HG03457 (cell line): ENCODE results near the gene NRSN2.

Source experiments
- ATAC-seq: cut with Tn5 transposase; IDR thresholded peaks from one replicate; pipeline ENCODE4 v1.9.1; 2021; ENCODE audit warnings: moderate number of reproducible peaks; ENCODE audit not compliant: unreplicated experiment

The NRSN2 gene

DNA sequence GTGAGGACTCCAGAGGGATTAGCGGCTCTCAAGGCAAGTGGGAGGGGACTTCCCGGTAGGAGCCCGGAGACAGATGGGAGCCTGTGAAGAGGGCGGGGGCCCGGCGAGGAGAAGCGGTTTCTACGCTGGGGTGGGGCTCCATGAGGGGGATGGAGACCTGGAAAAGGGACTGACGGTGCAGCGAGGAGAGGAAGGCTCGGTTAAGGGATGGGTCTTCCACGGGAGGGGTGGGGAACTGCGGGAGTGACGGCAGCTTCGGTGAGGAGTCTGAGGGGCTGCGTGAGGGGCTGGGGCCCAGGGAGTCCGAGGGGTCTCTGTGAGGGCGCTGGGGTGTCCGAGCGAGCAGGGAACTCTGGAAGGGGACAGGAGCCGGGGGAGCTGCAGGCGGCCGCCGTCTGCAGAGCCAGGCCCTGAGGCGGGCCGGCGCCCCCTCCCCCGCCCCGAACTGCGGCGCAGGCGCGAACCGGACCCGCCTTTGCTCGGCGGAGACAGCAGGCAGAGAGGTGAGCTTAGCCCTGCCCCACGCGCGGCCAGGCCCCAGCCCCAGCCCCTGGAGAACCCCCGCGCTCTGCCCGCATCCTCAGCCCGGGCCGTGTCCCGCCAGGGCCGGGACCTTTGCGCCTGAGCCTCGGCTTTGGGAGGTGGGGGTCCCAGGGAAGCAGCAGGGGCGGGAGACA is at the start of gene NRSN2:
Gene NRSN2, plus strand, starts transcription at position 472 of the 677 bp plus-strand sequence. CDS start 2,533 bp downstream, outside the sequence.
- no peak for ATAC-seq

DNA sequence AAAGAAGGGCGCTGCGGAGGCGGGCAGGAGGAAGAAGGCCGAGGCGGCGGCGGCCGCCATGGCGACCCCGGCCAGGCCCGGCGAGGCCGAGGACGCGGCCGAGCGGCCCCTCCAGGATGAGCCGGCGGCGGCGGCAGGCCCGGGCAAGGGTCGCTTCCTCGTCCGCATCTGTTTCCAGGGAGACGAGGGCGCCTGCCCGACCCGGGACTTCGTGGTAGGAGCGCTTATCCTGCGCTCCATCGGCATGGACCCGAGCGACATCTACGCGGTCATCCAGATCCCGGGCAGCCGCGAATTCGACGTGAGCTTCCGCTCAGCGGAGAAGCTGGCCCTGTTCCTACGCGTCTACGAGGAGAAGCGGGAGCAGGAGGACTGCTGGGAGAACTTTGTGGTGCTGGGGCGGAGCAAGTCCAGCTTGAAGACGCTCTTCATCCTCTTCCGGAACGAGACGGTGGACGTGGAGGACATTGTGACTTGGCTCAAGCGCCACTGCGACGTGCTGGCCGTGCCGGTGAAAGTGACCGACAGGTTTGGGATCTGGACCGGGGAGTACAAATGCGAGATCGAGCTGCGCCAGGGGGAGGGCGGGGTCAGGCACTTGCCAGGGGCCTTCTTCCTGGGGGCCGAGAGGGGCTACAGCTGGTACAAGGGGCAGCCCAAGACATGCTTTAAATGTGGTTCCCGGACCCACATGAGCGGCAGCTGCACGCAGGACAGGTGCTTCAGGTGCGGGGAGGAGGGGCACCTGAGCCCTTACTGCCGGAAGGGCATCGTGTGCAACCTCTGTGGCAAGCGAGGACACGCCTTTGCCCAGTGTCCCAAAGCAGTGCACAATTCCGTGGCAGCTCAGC is 48.8 kb upstream of the NRSN2 start:
- ATAC-seq = peak; percentile 14

DNA sequence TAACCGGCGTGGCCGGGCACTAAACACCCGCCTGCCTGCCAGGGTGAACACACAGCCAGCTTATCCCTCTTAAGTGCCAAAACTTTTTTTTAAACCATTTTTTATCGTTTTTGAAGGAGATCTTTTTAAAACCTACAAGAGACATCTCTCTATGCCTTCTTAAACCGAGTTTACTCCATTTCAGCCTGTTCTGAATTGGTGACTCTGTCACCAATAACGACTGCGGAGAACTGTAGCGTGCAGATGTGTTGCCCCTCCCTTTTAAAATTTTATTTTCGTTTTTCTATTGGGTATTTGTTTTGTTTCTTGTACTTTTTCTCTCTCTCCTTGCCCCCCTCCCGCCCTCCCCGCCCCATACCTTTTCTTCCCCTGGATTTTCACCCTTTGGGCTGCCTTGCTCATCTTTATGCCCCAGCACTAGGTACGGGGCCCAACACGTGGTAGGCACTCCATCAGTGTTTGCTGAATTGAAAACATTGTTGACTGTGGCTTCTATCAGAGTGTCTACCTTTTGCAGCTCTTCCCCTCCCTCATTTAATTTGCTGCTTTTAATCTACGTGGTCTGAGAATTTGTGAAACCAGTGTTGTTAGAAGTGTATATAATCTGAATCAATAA is 48.0 kb upstream of the NRSN2 start:
- ATAC-seq = no peak

DNA sequence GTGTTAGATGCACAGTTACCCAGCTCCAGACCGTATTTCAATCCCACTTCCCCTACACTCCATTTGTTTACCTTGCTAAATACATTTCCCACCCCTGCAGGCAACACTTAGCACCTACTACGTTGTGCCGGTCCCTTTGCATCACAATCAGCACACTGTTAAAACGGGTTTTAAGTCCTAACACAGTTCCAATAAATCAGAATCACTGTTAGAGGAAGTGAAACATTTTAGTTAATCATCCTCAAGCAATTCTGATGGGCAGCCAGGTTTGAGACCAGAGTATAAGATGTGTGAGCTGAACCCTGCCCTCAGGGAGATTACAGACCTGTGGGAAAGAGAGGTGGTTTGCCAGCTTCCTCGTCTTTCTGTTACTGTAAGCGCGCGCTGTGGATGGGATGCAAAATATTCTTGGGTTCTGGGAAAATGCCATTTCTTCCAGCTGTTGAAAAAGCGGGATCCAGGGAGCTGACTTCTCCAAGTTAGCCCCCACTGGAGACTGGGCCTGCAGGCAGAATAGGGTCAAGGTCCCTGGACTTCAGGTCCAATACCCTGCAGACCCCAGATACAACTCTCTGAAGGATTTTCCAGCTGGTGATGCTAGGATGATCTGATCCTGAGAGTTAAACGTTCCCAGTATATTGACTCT is 46.4 kb upstream of the NRSN2 start:
- no peak for ATAC-seq

DNA sequence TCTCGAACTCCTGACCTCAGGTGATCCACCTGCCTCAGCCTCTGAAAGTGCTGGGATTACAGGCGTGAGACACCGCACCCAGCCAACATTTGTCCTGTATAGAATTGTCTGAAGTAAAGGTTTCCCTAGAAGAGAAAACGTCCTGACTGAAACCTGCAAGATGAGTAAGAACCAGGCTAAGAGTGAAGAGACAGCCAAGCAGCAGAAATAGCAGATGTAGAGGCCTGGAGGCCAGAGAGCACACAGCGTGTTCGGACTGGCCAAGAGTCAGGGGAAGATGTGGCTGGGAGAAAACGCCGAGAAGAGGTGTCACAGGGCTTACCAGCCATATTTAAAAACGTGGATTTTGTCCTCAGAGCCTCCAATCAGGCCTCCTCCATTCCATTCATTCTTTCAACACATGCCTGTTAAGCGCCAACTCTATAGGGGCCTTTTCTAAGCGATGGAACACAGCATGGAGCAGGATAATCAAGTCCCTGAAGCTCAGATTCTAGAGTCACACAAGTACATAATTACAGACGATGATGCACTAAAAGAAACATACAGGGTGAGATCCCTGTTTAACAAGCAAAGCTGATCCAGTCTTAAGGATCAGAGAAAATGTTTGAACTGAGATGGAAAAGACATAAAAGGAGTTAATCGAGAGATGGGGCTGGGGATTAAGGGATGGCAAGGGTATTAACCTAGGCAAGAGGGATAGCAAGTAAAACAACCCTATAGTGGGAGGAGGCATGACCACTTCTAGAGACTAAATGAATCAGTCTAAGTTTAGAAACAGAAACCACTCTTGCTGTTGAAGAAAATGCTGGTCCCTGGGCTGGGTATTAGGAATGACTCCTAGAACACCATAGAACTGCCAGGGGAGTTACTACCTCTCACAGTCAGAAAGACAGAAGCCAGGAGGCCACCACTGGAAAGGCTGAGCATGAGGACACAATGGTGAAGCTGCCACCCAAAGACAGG is 44.7 kb upstream of the NRSN2 start:
- no peak for ATAC-seq

- ATAC-seq = no peak
These were observed 41.2 kb upstream of the NRSN2 start for GRCh38 chr20:305745-306144.

GRCh38 chr20:308427-309038 is 38.4 kb upstream of the NRSN2 start:
- no peak for ATAC-seq

DNA sequence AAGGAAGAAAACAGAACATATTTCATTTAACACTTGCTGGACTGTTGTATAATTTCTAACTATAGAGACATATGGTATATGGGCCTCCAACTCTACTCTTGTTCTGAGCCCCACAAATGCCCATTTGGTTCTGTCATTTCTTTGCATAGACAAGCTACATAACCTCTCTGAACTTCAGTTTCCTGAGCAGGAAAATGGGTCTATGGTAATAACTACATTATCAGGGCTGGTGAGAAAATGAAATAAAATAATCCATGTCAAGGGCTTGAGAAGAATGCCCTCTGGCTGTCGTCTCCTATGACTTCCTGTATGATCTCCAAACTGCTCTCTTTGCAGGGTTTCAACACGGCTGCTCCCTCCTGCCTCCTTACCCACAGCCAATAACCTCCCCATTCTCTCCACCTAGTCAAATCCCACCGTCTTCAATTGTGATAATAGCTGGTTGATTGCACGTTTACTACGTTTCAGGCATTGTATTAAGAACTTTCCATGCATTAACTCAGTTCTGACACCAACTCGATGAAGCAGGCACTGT is 37.5 kb upstream of the NRSN2 start:
- ATAC-seq = no peak

- peak; percentile 90 for ATAC-seq
These were observed 36.9 kb upstream of the NRSN2 start for GRCh38 chr20:309841-310644.

DNA sequence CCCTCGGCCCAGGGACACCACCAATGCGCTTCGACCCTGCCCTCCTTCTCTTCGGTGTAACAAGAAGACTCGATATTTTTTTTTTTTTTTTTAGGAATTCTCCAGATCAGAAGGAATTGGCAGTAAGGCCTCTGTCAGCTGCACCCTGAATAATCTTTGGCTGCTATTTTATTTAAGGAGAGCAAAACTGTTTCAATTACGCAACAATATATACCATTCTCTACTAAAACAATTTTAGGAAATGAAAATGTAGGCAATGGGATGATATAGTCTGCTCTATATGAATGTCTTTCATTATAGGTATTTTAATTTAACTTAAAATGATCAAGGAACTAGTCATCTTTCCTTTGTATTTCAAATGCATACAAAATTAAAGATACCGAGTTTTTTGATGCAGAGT is 36.3 kb upstream of the NRSN2 start:
- no peak for ATAC-seq

- ATAC-seq = no peak
These were observed 35.3 kb upstream of the NRSN2 start for GRCh38 chr20:311609-312008.

- no peak for ATAC-seq
These were observed 34.8 kb upstream of the NRSN2 start for GRCh38 chr20:312067-312466.

DNA sequence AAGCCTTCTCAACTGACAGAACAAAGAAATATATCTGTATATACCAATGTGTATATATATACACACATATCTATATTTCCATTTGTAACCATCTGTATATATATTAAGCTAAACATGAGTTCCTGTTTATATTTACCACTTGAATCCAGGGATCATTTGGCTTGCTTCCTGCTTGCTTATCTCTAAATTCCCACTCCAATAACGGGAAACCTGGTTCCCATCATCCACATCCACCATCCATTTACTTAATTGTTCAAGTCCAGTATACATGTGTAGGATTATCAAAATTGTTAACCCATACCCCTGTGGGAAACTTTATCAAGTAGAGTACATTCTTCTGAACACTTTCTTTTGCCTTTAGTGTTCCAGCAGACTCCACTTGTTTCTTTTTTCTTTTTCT is 34.0 kb upstream of the NRSN2 start:
- no peak for ATAC-seq

- ATAC-seq = no peak
These were observed 33.5 kb upstream of the NRSN2 start for GRCh38 chr20:313402-313801.

- no peak for ATAC-seq
These were observed 33.0 kb upstream of the NRSN2 start for GRCh38 chr20:313948-314347.

DNA sequence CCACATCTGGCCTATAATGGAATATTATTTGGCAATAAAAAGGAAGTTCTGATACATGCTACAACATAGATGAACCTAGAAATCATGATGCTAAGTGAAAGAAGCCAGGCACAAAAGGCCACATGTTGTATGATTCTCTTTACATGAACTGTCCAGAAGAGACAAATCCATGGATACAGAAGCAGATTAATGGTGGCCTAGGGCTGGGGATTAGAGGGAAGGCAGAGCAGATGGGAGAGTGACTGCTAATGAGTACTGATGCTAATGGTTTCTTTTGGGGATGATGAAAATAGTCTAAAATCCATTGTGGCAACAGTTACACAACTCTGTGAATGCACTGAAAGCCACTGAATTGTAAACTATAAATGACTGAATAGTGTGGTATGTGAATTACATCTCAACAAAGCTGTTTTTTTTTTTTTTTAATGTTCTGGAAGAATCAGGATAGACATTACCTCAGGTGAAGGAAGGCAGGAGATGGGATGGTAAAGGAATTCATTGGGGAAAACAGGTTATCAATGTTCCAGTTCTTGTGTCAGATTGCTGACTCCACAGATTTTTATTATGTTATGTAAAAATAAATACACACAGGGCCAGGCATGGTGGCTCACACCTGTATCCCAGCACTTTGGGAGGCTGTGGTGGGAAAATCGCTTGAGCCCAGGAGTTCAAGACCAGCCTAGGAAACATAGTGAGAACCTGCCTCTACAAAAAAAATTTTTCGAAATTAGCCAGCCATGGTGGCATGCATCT is 30.4 kb upstream of the NRSN2 start:
- no peak for ATAC-seq

- ATAC-seq = peak; percentile 48
These were observed 22.5 kb upstream of the NRSN2 start for GRCh38 chr20:324177-325044.
